ENCODE data around the gene SPTBN5.

GRCh38 chr15:41817327-41817726, 76.5 kb downstream of the SPTBN5 start:
- TF ChIP-seq CTCF (IDR thresholded peaks at IDR 0.05) (no peak), POLR2A (IDR thresholded peaks at IDR 0.05) (no peak)

Data from Peyer's patch (tissue), 4 donors.